ENCODE results near the gene HSPA6.
"Not testable (repeated sequence)": the region's sequence is repeated elsewhere in the genome, so short reads cannot be mapped to it uniquely, and the experiment has no call there.

DNA sequence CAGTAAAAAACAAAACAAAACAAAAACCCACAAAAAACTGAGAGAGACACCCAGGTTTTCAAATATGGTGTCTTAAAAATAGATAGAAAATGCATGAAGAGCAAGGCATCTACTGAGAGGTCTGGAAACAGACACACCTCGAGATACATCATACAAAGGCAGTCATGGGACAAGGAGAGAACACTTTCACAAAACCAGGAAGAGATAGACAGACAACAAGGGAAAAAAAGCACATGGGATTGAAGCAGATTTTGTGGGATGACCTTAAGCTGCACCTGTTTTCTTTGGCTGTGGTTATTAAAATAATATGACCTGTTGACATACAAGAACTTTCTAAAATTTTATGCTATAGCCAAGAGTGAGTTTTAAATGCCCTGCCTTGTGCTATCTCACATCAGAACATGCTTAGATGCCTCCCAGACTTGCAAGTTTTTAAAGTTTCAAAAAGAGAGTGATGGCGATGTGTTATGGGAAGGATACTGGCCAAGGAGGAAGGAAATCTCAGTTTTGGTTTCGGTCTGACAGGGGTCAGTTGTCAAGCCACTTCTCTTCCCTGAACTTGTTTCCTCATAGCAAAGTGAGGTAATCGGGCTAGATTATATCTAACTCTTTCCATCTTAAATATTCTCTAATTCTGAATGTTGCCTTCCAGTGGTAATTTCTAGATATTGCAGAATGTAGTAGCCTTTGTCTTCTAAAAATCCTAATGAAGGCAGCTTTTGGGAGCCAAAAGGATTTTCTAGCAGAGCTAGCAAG, 36.8 kb downstream of the HSPA6 start:
- TF ChIP-seq, protein P1, sequence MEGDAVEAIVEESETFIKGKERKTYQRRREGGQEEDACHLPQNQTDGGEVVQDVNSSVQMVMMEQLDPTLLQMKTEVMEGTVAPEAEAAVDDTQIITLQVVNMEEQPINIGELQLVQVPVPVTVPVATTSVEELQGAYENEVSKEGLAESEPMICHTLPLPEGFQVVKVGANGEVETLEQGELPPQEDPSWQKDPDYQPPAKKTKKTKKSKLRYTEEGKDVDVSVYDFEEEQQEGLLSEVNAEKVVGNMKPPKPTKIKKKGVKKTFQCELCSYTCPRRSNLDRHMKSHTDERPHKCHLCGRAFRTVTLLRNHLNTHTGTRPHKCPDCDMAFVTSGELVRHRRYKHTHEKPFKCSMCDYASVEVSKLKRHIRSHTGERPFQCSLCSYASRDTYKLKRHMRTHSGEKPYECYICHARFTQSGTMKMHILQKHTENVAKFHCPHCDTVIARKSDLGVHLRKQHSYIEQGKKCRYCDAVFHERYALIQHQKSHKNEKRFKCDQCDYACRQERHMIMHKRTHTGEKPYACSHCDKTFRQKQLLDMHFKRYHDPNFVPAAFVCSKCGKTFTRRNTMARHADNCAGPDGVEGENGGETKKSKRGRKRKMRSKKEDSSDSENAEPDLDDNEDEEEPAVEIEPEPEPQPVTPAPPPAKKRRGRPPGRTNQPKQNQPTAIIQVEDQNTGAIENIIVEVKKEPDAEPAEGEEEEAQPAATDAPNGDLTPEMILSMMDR (conservative IDR thresholded peaks at IDR 0.05; ENCODE audit: low read depth in 2 of 2), result not testable (repeated sequence)
- not testable (repeated sequence) for TF ChIP-seq POLR2AphosphoS5 (IDR thresholded peaks at IDR 0.05; ENCODE audit: low read depth); CREB1 (CRISPR knock-in tag; IDR thresholded peaks at IDR 0.05; ENCODE audit: low read depth); EZH2phosphoT487 (IDR thresholded peaks at IDR 0.05; ENCODE audit: unreplicated experiment); EZH2 (IDR thresholded peaks at IDR 0.05; ENCODE audit: low read depth, unreplicated experiment)

Data from GM23338 (cell line).